ENCODE measurements around the gene ANKS6.

GRCh38 chr9:98790842-98791607 is 5.3 kb downstream of the ANKS6 start:
- TF ChIP-seq RFX5 (IDR thresholded peaks at IDR 0.05; ENCODE audit: low read depth, low read length): no peak
- peak; percentile 98 for TF ChIP-seq CTCF (conservative IDR thresholded peaks at IDR 0.05; ENCODE audit: low read depth, low read length)
- TF ChIP-seq USF2 (IDR thresholded peaks at IDR 0.05; ENCODE audit: low read depth, low read length): no peak
- no peak for TF ChIP-seq CHD1 (IDR thresholded peaks at IDR 0.05; ENCODE audit: low read depth, low read length)

Data from IMR-90 (cell line).